K562 (cell line): ENCODE data around the gene TK1. TPM values are rescaled to one million over a fixed set of nuclear protein-coding genes. Genes with fewer than 3 reads are reported as not detected.

Source experiments
- CEBPB ChIP-seq: fragments of 450-650 bp; IDR thresholded peaks from 2 replicates; pipeline ENCODE4 v1.6.1; 2016; ENCODE audit warnings: missing genetic modification characterization, missing compliant biosample characterization
- GATAD2A ChIP-seq: fragments of 450-650 bp; IDR thresholded peaks from 2 replicates; pipeline ENCODE4 v1.6.1; 2017
- HDAC8 ChIP-seq: fragments of 450-650 bp; IDR thresholded peaks from 2 replicates; pipeline ENCODE4 v1.6.1; 2016; ENCODE audit warnings: mild to moderate bottlenecking, missing genetic modification characterization, moderate library complexity, missing compliant biosample characterization
- MCM7 ChIP-seq, 2 experiments: fragments of 450-650 bp; IDR thresholded peaks; 2 replicates each; pipeline ENCODE4 v1.6.1; 2016 to 2018
- POLR2H ChIP-seq: IDR thresholded peaks from 2 replicates; pipeline ENCODE4 v1.6.1; 2016; ENCODE audit warnings: missing genetic modification characterization, low read depth, mild to moderate bottlenecking, control low read depth, missing compliant biosample characterization, moderate library complexity
- PYGO2 ChIP-seq: fragments of 450-650 bp; IDR thresholded peaks from 2 replicates; pipeline ENCODE4 v1.6.1; 2016; ENCODE audit warnings: mild to moderate bottlenecking, missing genetic modification characterization, moderate library complexity, missing compliant biosample characterization
- RAD21 ChIP-seq, 2 experiments: fragments of 250-450 bp in 1 of 2; fragments of 450-650 bp in 1 of 2; sonication (Bioruptor Pico) in 1 of 2; formaldehyde crosslinking in 1 of 2; IDR thresholded peaks in 1 of 2; conservative IDR thresholded peaks in 1 of 2; 2 replicates each; pipeline versions ENCODE4 v1.4.0 to v1.8.0; 2020 to 2022; ENCODE audit warnings: mild to moderate bottlenecking in 2 of 2, moderate library complexity in 1 of 2
- SAFB2 ChIP-seq: fragments of 200-400 bp; formaldehyde crosslinking; IDR thresholded peaks from 2 replicates; pipeline ENCODE4 v1.6.1; 2018; ENCODE audit warnings: borderline replicate concordance, low read length, low read depth, moderate library complexity; ENCODE audit not compliant: severe bottlenecking
- SMAD1 ChIP-seq: fragments of 150-350 bp; IDR thresholded peaks from 2 replicates; pipeline ENCODE4 v1.6.1; 2014; ENCODE audit warnings: low read length, low read depth; ENCODE audit not compliant: partially characterized antibody
- SMARCA5 ChIP-seq: fragments of 450-650 bp; IDR thresholded peaks from 2 replicates; pipeline ENCODE4 v1.6.1; 2016
- SPI1 ChIP-seq: IDR thresholded peaks from 2 replicates; pipeline ENCODE4 v1.6.1; 2011; ENCODE audit warnings: low read depth, low read length, control low read depth, borderline replicate concordance
- TBP ChIP-seq: optimal IDR thresholded peaks from 2 replicates; pipeline ENCODE3; 2011; ENCODE audit warnings: low read depth, low read length, improper control_type of control experiment
- TRIM24 ChIP-seq, 2 experiments: fragments of 450-650 bp; IDR thresholded peaks; 2 replicates each; pipeline ENCODE4 v1.6.1; 2016
- ZFPM2 ChIP-seq: fragments of 250-450 bp; sonication (Bioruptor Pico); IDR thresholded peaks from 2 replicates; pipeline ENCODE4 v1.5.1; 2022; ENCODE audit warnings: mild to moderate bottlenecking
- ZNF253 ChIP-seq: fragments of 250-450 bp; sonication (Bioruptor Pico); conservative IDR thresholded peaks from 2 replicates; pipeline ENCODE4 v1.6.1; 2021; ENCODE audit warnings: mild to moderate bottlenecking
- polyA plus RNA-seq, 8 experiments: library from polyadenylated mRNA; depleted of rRNA in 4 of 8; stranded (reverse) in 5 of 8; unstranded in 3 of 8; fragments of >200 nt; fragmentation: Nextera tagmentation in 2 of 8; fragmentation: Illumina TruSeq in 1 of 8; extraction: Ambion mirVana in 2 of 8; extraction: Trizol in 1 of 8; gene quantifications; 2 replicates each; pipeline versions ENCODE4 v1.2.1 to v1.2.3, GENCODE V29; 2011 to 2014; ENCODE audit warnings: inconsistent platforms in 1 of 8, missing spikeins in 1 of 8
- total RNA-seq, 7 experiments: library from RNA; depleted of rRNA in 6 of 7; stranded (reverse); fragments of >200 nt in 6 of 7; fragmentation: Illumina TruSeq in 2 of 7; extraction: Trizol in 2 of 7; gene quantifications; 2 replicates each; pipeline versions ENCODE4 v1.2.1 to v1.2.3, GENCODE V29; 2011 to 2021; ENCODE audit warnings: low replicate concordance in 1 of 7
- TF ChIP-seq, protein P1 (sequence below): fragments of 450-650 bp; IDR thresholded peaks from 2 replicates; pipeline ENCODE4 v1.6.1; 2016; ENCODE audit warnings: low read depth
- TF ChIP-seq, protein P2 (sequence below): fragments of 450-650 bp; IDR thresholded peaks from 2 replicates; pipeline ENCODE4 v1.6.1; 2017; ENCODE audit warnings: antibody characterized with exemption, mild to moderate bottlenecking

The TK1 gene
- total and polyA plus RNA-seq, 9 of the 15 experiments (the other 6 are each of a cell fraction or from before 2014, with no cell fraction given), result 8.4 to 280 (median 103) TPM

DNA sequence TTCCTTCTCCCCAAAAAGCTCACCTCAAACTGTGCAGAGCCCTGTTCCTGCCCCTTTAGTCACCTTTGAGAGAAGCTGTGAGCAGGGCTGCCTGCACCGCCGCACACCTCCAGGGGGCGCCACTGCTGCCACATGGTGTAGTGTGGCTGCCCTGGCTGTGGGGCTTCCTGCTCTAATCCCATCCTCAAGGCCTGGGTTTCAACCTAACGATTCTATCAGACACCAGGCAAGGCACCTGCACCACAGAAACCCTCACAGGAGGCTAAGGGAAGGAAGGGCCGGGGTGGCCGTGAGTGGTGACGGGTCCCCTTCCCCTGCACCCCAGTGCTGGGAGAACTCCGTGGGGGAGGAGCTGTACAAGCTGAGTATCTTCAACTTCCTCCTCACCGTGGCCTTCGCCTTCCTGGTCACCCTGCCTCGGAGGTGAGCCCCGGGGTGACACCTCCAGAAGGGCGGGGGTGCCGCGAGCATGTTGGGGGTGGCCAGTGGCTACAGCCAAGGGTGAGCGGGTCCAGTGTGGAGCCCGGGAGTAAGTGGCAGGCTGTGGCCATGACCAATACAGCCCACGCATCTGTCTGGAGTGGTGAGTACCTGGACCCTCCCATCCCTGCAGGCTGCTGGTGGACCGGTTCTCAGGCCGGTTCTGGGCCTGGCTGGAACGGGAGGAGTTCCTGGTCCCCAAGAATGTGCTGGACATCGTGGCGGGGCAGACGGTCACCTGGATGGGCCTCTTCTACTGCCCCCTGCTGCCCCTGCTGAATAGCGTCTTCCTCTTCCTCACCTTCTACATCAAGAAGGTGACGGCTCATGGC, 49.3 kb downstream of the TK1 start (continued):
- TF ChIP-seq, protein P1, sequence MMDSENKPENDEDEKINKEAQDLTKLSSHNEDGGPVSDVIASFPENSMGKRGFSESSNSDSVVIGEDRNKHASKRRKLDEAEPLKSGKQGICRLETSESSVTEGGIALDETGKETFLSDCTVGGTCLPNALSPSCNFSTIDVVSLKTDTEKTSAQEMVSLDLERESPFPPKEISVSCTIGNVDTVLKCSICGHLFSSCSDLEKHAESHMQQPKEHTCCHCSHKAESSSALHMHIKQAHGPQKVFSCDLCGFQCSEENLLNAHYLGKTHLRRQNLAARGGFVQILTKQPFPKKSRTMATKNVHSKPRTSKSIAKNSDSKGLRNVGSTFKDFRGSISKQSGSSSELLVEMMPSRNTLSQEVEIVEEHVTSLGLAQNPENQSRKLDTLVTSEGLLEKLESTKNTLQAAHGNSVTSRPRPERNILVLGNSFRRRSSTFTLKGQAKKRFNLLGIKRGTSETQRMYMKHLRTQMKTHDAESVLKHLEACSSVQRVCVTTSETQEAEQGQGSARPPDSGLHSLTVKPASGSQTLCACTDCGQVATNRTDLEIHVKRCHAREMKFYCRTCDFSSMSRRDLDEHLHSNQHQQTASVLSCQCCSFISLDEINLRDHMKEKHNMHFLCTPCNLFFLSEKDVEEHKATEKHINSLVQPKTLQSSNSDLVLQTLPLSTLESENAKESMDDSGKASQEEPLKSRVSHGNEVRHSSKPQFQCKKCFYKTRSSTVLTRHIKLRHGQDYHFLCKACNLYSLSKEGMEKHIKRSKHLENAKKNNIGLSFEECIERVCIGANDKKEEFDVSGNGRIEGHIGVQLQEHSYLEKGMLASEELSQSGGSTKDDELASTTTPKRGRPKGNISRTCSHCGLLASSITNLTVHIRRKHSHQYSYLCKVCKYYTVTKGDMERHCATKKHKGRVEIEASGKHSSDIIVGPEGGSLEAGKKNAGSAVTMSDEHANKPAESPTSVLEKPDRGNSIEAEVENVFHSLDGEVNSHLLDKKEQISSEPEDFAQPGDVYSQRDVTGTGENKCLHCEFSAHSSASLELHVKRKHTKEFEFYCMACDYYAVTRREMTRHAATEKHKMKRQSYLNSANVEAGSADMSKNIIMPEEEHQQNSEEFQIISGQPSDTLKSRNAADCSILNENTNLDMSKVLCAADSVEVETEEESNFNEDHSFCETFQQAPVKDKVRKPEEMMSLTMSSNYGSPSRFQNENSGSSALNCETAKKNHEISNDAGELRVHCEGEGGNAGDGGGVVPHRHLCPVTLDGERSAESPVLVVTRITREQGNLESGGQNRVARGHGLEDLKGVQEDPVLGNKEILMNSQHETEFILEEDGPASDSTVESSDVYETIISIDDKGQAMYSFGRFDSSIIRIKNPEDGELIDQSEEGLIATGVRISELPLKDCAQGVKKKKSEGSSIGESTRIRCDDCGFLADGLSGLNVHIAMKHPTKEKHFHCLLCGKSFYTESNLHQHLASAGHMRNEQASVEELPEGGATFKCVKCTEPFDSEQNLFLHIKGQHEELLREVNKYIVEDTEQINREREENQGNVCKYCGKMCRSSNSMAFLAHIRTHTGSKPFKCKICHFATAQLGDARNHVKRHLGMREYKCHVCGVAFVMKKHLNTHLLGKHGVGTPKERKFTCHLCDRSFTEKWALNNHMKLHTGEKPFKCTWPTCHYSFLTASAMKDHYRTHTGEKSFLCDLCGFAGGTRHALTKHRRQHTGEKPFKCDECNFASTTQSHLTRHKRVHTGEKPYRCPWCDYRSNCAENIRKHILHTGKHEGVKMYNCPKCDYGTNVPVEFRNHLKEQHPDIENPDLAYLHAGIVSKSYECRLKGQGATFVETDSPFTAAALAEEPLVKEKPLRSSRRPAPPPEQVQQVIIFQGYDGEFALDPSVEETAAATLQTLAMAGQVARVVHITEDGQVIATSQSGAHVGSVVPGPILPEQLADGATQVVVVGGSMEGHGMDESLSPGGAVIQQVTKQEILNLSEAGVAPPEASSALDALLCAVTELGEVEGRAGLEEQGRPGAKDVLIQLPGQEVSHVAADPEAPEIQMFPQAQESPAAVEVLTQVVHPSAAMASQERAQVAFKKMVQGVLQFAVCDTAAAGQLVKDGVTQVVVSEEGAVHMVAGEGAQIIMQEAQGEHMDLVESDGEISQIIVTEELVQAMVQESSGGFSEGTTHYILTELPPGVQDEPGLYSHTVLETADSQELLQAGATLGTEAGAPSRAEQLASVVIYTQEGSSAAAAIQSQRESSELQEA, result no peak
- TF ChIP-seq SAFB2 (no peak), RAD21 (CRISPR knock-in tag; conservative IDR thresholded peaks at IDR 0.05 in 1 of 2, IDR thresholded peaks at IDR 0.05 in 1 of 2) (peak in 1 of 2 experiments; percentile 56; a peak in 2 of 4 replicates), SMAD1 (no peak), SMARCA5 (peak; percentile 95), ZFPM2 (CRISPR knock-in tag) (no peak), CEBPB (tag) (no peak), POLR2H (tag) (no peak), TBP (peak; percentile 25), PYGO2 (tag) (no peak), MCM7 (IDR thresholded peaks at IDR 0.05) (no peak), GATAD2A (no peak), SPI1 (peak; percentile 38; the same call in 1 of the 2 replicates), HDAC8 (tag) (no peak), TRIM24 (IDR thresholded peaks at IDR 0.05) (peak in 1 of 2 experiments; percentile 4; a peak in 1 of 4 replicates), ZNF253 (CRISPR knock-in tag) (no peak)
- TF ChIP-seq, protein P2, sequence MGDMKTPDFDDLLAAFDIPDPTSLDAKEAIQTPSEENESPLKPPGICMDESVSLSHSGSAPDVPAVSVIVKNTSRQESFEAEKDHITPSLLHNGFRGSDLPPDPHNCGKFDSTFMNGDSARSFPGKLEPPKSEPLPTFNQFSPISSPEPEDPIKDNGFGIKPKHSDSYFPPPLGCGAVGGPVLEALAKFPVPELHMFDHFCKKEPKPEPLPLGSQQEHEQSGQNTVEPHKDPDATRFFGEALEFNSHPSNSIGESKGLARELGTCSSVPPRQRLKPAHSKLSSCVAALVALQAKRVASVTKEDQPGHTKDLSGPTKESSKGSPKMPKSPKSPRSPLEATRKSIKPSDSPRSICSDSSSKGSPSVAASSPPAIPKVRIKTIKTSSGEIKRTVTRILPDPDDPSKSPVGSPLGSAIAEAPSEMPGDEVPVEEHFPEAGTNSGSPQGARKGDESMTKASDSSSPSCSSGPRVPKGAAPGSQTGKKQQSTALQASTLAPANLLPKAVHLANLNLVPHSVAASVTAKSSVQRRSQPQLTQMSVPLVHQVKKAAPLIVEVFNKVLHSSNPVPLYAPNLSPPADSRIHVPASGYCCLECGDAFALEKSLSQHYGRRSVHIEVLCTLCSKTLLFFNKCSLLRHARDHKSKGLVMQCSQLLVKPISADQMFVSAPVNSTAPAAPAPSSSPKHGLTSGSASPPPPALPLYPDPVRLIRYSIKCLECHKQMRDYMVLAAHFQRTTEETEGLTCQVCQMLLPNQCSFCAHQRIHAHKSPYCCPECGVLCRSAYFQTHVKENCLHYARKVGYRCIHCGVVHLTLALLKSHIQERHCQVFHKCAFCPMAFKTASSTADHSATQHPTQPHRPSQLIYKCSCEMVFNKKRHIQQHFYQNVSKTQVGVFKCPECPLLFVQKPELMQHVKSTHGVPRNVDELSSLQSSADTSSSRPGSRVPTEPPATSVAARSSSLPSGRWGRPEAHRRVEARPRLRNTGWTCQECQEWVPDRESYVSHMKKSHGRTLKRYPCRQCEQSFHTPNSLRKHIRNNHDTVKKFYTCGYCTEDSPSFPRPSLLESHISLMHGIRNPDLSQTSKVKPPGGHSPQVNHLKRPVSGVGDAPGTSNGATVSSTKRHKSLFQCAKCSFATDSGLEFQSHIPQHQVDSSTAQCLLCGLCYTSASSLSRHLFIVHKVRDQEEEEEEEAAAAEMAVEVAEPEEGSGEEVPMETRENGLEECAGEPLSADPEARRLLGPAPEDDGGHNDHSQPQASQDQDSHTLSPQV, result peak; percentile 96
